Activated T-helper 17 cell treated with anti-CD3 and anti-CD28 coated beads, Interleukin-2, amount 50 U/mL, for 72 hours (primary cell): Measurements from ENCODE around the gene TMTC2. TPM values are rescaled to one million over a fixed set of nuclear protein-coding genes. Genes with fewer than 3 reads are reported as not detected.

ENCODE experiments used
- ATAC-seq: fragments of 150-1000 bp; cut with Tn5 transposase; replicated peaks from 2 replicates; pipeline ENCODE4 v1.10.0; 2021; ENCODE audit warnings: mild to moderate bottlenecking, moderate library complexity
- H3K27ac Mint-ChIP-seq: one replicate; pipeline ENCODE4 v1.8.0; 2022; ENCODE audit warnings: mixed read lengths
- H3K27me3 Mint-ChIP-seq: one replicate; pipeline ENCODE4 v1.8.0; 2022; ENCODE audit warnings: mixed read lengths
- H3K36me3 Mint-ChIP-seq: one replicate; pipeline ENCODE4 v1.8.0; 2022; ENCODE audit warnings: low read depth, mild to moderate bottlenecking, mixed read lengths
- H3K4me1 Mint-ChIP-seq: one replicate; pipeline ENCODE4 v1.8.0; 2022; ENCODE audit warnings: mixed read lengths
- H3K4me3 Mint-ChIP-seq: one replicate; pipeline ENCODE4 v1.8.0; 2022; ENCODE audit warnings: mild to moderate bottlenecking, mixed read lengths
- H3K9me3 Mint-ChIP-seq: one replicate; pipeline ENCODE4 v1.8.0; 2022; ENCODE audit warnings: mixed read lengths
- total RNA-seq, 2 donors: library from RNA; stranded (reverse); gene quantifications; one replicate each; pipeline ENCODE4 v1.2.3, GENCODE V29; 2022

The TMTC2 gene
- total RNA-seq, 2 donors from 2014 or later, result 5.8 to 11.2 TPM

DNA sequence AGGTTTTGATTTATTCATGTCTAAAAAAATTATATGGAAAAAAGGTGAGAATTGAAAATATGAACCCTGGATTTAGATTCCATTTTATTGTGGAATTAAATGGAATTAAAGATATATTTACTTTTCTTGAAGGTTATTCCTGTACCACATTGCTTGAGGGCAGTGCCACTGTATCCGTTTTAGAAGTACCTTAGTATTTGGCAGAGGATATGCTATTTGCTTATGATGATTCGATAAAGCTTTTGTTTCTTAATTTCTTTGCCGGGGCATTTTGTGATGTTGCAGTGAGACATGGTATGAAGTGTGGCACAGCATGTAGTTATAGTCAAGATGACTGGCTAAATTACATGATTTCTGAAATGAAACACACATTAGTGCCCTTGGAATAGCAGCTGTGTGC lies 7.6 kb downstream of the TMTC2 start:
- H3K9me3 Mint-ChIP-seq, result no peaks in the 10 kb centered on the region
- no peaks in the 10 kb centered on the region for H3K27me3 Mint-ChIP-seq
- no peaks in the 10 kb centered on the region for H3K4me1 Mint-ChIP-seq
- no peak overlapping the region for H3K27ac Mint-ChIP-seq
- H3K4me3 Mint-ChIP-seq, result no peak overlapping the region
- peaks cover 16% of the 10 kb centered on the region for H3K36me3 Mint-ChIP-seq
- no peak for ATAC-seq

DNA sequence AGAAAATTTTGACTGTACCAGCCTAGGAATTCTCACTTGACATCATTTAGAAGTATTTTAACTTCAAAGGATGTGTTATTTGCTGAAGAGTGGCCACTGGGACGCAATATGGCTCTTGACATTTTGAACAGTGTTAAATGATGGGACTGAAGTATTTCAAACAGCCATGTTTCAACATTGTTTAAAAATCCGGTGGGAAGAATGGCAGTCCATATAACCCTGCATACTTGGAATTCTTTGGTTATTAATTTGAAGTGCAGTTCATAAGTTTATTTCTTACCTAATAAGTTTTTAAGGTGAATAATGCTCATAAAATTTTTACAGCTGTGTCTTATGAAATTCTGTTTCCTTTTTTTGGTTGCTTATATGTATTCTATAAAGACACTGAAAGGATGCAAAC lies 8.3 kb downstream of the TMTC2 start:
- Mint-ChIP-seq H3K4me1 (no peaks in the 10 kb centered on the region), H3K9me3 (no peaks in the 10 kb centered on the region), H3K4me3 (no peak overlapping the region), H3K36me3 (peaks cover 16% of the 10 kb centered on the region), H3K27me3 (no peaks in the 10 kb centered on the region), H3K27ac (no peak overlapping the region)
- no peak for ATAC-seq

DNA sequence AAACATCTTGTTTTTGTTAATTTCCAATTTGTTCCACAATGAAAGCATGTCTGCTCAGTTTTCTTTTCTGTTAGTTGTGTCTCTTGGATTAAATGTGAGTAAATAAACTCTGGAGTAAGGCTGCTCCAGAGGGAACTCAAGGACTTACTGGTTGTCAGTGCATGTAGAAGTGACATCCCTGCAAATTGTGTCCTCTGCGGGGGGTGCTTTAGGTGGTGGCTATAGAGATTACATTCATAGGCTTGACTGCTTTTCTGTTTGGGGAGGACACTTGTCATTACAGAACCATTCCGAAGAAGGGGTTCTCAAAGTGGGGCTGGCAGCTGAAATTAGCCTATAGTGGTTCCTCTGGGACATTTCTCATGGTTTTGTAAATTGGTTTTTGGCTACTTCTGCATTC lies 8.8 kb downstream of the TMTC2 start:
- Mint-ChIP-seq H3K4me1 (no peaks in the 10 kb centered on the region), H3K9me3 (no peaks in the 10 kb centered on the region), H3K36me3 (peaks cover 16% of the 10 kb centered on the region), H3K4me3 (no peak overlapping the region), H3K27me3 (no peaks in the 10 kb centered on the region), H3K27ac (no peak overlapping the region)
- no peak for ATAC-seq

- no peaks in the 10 kb centered on the region for H3K4me1 Mint-ChIP-seq
- no peak for ATAC-seq
- H3K36me3 Mint-ChIP-seq, result peaks cover 9% of the 10 kb centered on the region
- no peaks in the 10 kb centered on the region for H3K9me3 Mint-ChIP-seq
- no peak overlapping the region for H3K4me3 Mint-ChIP-seq
- H3K27me3 Mint-ChIP-seq, result no peaks in the 10 kb centered on the region
- H3K27ac Mint-ChIP-seq, result no peak overlapping the region
Observed at GRCh38 chr12:82696543-82696942, 9.8 kb downstream of the TMTC2 start.

GRCh38 chr12:82698708-82699564 lies 12.2 kb downstream of the TMTC2 start:
- H3K27ac Mint-ChIP-seq, result no peak overlapping the region
- no peaks in the 10 kb centered on the region for H3K36me3 Mint-ChIP-seq
- no peak overlapping the region for H3K4me3 Mint-ChIP-seq
- ATAC-seq, result no peak
- H3K27me3 Mint-ChIP-seq, result no peaks in the 10 kb centered on the region
- H3K9me3 Mint-ChIP-seq, result no peaks in the 10 kb centered on the region
- H3K4me1 Mint-ChIP-seq, result no peaks in the 10 kb centered on the region

GRCh38 chr12:82705774-82706173 lies 19.1 kb downstream of the TMTC2 start:
- no peak for ATAC-seq
- Mint-ChIP-seq H3K27me3 (no peaks in the 10 kb centered on the region), H3K4me3 (no peak overlapping the region), H3K27ac (no peak overlapping the region), H3K36me3 (no peaks in the 10 kb centered on the region), H3K4me1 (no peaks in the 10 kb centered on the region), H3K9me3 (no peaks in the 10 kb centered on the region)

DNA sequence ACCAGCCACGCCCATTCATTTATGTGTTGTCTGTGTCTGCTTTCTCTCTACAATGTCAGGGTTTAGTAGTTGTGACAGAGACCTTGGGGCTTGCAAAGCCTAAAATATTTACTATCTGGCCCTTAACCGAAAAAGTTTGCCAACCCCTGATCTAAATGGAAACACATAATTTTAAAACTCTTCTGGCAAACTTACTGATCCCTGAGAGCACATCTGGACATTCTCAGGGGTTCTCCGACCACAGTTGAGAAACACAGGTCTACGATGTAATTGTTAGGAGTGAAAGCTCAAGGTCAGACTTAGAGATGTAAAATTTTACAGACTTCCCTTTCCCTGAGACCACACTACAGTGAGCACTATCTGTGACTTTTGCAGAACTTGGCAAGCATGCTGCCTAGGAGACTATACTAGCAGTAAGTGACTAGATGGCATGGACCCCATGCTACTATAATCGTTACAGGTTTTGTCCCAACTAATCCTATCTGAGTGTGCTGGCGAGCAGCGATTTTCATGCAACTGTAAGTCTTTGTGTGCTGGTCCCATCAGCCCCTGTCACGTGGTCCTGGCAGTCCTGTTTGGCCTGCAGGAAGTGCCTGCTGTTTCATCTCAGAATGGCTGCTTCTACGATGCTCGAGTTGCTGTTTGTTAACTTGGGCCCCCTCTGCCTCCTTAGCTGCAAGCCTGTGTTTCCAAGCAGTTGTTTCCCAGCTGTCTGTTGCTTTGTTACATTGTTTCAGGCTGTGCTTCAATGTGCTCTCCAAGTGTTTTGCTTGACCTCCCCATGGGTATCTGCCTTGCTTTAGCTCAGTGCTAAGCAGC lies 21.6 kb downstream of the TMTC2 start:
- H3K36me3 Mint-ChIP-seq, result no peaks in the 10 kb centered on the region
- H3K27me3 Mint-ChIP-seq, result no peaks in the 10 kb centered on the region
- no peak overlapping the region for H3K27ac Mint-ChIP-seq
- peaks cover 3% of the 10 kb centered on the region for H3K9me3 Mint-ChIP-seq
- no peak overlapping the region for H3K4me3 Mint-ChIP-seq
- H3K4me1 Mint-ChIP-seq, result no peaks in the 10 kb centered on the region
- ATAC-seq, result no peak

- Mint-ChIP-seq H3K4me1 (no peaks in the 10 kb centered on the region), H3K4me3 (no peak overlapping the region), H3K36me3 (no peaks in the 10 kb centered on the region), H3K27me3 (no peaks in the 10 kb centered on the region), H3K9me3 (peaks cover 3% of the 10 kb centered on the region), H3K27ac (no peak overlapping the region)
- ATAC-seq, result no peak
Observed at GRCh38 chr12:82709794-82710355, 23.2 kb downstream of the TMTC2 start.

DNA sequence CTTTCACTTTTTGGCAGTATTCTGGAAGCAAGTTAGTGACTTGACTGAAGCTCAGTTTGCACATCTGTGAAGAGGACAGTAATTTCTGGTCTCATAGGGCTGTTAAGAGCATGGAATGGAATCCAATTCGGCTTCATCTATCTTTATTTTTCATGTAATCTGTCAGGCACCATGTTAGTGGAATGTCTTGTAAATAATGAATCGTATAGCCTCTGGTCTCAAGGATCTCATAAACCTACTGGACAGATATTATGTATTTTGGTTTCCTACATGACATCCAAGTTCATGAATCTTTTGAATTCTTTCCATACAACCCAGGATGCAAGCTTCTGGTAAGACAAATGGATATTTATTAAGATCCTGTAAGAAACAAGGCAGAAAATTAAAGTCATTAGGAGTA lies 24.0 kb downstream of the TMTC2 start:
- no peaks in the 10 kb centered on the region for H3K36me3 Mint-ChIP-seq
- ATAC-seq, result no peak
- no peaks in the 10 kb centered on the region for H3K27me3 Mint-ChIP-seq
- peaks cover 3% of the 10 kb centered on the region for H3K9me3 Mint-ChIP-seq
- H3K4me1 Mint-ChIP-seq, result no peaks in the 10 kb centered on the region
- H3K4me3 Mint-ChIP-seq, result no peak overlapping the region
- H3K27ac Mint-ChIP-seq, result no peak overlapping the region

GRCh38 chr12:82714427-82714826 lies 27.7 kb downstream of the TMTC2 start:
- ATAC-seq, result no peak
- Mint-ChIP-seq H3K4me3 (no peak overlapping the region), H3K27ac (no peak overlapping the region), H3K4me1 (no peaks in the 10 kb centered on the region), H3K9me3 (peaks cover 3% of the 10 kb centered on the region), H3K36me3 (no peaks in the 10 kb centered on the region), H3K27me3 (no peaks in the 10 kb centered on the region)

GRCh38 chr12:82721726-82722125 lies 35.0 kb downstream of the TMTC2 start:
- Mint-ChIP-seq H3K27me3 (no peaks in the 10 kb centered on the region), H3K9me3 (no peaks in the 10 kb centered on the region), H3K4me1 (peaks cover 5% of the 10 kb centered on the region), H3K36me3 (no peaks in the 10 kb centered on the region), H3K4me3 (no peak overlapping the region), H3K27ac (no peak overlapping the region)
- peak; percentile 73 for ATAC-seq

DNA sequence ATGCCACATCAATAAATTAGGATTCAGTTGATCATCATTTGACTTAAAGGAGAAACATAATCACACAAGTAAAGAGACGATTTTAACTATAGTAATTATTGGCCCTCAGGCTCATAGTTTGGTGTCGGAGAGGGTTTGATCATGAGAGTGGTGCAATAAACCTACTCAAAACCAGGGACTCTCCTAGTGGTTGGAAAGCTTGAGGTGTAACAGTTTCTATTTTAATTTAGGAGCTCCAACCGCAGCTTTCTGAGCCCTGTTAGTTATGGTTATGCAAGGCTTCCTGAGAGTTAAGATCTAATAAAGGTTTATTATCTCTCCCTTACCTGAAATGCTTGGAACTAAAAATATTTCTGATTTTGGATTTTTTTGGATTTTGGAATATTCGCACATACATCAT lies 36.4 kb downstream of the TMTC2 start:
- Mint-ChIP-seq H3K27me3 (no peaks in the 10 kb centered on the region), H3K4me1 (peaks cover 5% of the 10 kb centered on the region), H3K27ac (peak overlapping the region; percentile 78), H3K36me3 (no peaks in the 10 kb centered on the region), H3K4me3 (peak overlapping the region; percentile 38), H3K9me3 (no peaks in the 10 kb centered on the region)
- peak; percentile 91 for ATAC-seq

DNA sequence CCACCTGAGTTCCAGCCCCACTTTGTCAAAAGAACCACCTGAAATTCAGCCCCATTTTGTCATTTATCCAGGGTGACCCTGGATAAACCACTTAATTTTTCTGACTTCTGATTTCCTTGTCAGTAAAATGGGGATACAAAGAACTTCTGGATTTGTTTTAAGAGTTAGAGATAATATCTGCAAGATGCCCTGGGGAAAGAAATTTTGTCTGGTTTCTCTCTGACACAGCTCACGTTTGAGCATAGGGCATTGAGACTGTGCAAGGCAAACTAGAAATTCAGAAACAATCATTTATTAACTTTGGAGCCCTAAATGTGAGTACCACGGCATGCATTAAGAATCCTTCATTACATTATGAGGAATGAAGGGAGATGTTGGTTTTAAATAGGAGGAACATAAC lies 37.2 kb downstream of the TMTC2 start:
- H3K27ac Mint-ChIP-seq, result no peak overlapping the region
- no peak for ATAC-seq
- no peaks in the 10 kb centered on the region for H3K9me3 Mint-ChIP-seq
- no peaks in the 10 kb centered on the region for H3K36me3 Mint-ChIP-seq
- no peaks in the 10 kb centered on the region for H3K27me3 Mint-ChIP-seq
- H3K4me1 Mint-ChIP-seq, result peaks cover 5% of the 10 kb centered on the region
- no peak overlapping the region for H3K4me3 Mint-ChIP-seq

- Mint-ChIP-seq H3K36me3 (no peaks in the 10 kb centered on the region), H3K4me3 (no peak overlapping the region), H3K4me1 (peaks cover 5% of the 10 kb centered on the region), H3K27ac (no peak overlapping the region), H3K9me3 (no peaks in the 10 kb centered on the region), H3K27me3 (no peaks in the 10 kb centered on the region)
- ATAC-seq, result no peak
Observed at GRCh38 chr12:82725741-82726140, 39.0 kb downstream of the TMTC2 start.

DNA sequence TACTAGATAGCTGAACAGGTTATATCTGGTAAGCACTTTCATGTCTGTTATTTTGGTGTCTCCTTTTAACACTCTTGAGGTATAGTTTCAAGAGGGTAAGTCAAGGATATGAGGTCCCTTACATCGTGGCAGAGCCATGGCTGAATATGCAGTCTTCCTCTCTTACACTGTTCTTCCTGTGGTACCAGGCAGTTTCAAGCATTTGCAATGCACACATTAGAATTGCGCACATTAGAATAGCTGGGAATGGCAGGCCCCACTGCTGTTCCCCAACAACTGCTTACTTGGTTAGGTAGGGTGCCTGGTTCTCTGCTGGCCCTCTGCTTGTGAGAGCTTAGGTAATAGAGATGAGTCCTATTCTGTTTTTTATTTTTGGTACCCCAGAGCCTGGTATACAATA lies 41.2 kb downstream of the TMTC2 start:
- H3K4me1 Mint-ChIP-seq, result peaks cover 2% of the 10 kb centered on the region
- H3K27ac Mint-ChIP-seq, result no peak overlapping the region
- no peaks in the 10 kb centered on the region for H3K36me3 Mint-ChIP-seq
- ATAC-seq, result no peak
- no peaks in the 10 kb centered on the region for H3K27me3 Mint-ChIP-seq
- no peaks in the 10 kb centered on the region for H3K9me3 Mint-ChIP-seq
- no peak overlapping the region for H3K4me3 Mint-ChIP-seq
